ENCODE data around the gene GMDS.

DNA sequence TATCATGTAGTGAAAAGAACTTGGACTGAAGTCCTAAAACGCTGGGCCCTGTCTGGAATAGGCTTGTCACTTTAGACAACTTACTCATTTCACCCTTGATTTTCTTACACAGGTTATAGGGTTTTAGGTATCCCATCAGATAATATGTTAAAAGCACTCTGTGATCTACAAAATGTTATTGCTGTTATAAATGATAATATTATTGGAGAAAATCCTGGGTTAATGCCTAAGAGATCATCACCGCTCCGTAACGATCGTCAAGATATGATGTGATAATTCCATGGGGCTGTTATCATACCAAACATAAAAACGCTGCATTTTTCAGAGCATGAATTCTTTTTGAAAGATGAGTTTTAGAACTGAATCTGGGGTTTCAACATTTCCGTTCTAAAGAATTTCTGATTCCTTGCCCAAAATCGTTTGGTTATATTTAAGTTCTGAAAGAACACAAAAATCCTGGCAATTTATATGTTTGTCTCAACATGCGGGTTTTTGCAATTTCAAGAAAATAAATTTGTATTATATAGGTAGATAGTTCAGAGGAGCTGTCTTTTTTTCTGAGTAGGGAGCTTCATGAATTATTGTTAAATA is 480.9 kb downstream of the GMDS start:
- no peak for TF ChIP-seq JUND (IDR thresholded peaks at IDR 0.05)
- TF ChIP-seq YY1 (IDR thresholded peaks at IDR 0.05; ENCODE audit: low read depth) = no peak
- TF ChIP-seq, protein P1, sequence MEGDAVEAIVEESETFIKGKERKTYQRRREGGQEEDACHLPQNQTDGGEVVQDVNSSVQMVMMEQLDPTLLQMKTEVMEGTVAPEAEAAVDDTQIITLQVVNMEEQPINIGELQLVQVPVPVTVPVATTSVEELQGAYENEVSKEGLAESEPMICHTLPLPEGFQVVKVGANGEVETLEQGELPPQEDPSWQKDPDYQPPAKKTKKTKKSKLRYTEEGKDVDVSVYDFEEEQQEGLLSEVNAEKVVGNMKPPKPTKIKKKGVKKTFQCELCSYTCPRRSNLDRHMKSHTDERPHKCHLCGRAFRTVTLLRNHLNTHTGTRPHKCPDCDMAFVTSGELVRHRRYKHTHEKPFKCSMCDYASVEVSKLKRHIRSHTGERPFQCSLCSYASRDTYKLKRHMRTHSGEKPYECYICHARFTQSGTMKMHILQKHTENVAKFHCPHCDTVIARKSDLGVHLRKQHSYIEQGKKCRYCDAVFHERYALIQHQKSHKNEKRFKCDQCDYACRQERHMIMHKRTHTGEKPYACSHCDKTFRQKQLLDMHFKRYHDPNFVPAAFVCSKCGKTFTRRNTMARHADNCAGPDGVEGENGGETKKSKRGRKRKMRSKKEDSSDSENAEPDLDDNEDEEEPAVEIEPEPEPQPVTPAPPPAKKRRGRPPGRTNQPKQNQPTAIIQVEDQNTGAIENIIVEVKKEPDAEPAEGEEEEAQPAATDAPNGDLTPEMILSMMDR (IDR thresholded peaks at IDR 0.05) = no peak
- TF ChIP-seq NFIC (IDR thresholded peaks at IDR 0.05; ENCODE audit: borderline replicate concordance) = no peak
- TF ChIP-seq, protein P2, sequence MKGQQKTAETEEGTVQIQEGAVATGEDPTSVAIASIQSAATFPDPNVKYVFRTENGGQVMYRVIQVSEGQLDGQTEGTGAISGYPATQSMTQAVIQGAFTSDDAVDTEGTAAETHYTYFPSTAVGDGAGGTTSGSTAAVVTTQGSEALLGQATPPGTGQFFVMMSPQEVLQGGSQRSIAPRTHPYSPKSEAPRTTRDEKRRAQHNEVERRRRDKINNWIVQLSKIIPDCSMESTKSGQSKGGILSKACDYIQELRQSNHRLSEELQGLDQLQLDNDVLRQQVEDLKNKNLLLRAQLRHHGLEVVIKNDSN (IDR thresholded peaks at IDR 0.05; ENCODE audit: borderline replicate concordance, low read depth) = no peak
- no peak for TF ChIP-seq CHD2 (IDR thresholded peaks at IDR 0.05; ENCODE audit: low read length, partially characterized antibody)
- TF ChIP-seq, protein P3, sequence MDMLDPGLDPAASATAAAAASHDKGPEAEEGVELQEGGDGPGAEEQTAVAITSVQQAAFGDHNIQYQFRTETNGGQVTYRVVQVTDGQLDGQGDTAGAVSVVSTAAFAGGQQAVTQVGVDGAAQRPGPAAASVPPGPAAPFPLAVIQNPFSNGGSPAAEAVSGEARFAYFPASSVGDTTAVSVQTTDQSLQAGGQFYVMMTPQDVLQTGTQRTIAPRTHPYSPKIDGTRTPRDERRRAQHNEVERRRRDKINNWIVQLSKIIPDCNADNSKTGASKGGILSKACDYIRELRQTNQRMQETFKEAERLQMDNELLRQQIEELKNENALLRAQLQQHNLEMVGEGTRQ (IDR thresholded peaks at IDR 0.05; ENCODE audit: borderline replicate concordance, low read depth, low read length) = no peak
- TF ChIP-seq TEAD4 (IDR thresholded peaks at IDR 0.05; ENCODE audit: borderline replicate concordance, insufficient read depth) = no peak
- no peak for TF ChIP-seq SMC3 (IDR thresholded peaks at IDR 0.05; ENCODE audit: low read depth, low read length)
- no peak for TF ChIP-seq POLR2AphosphoS5 (IDR thresholded peaks at IDR 0.05; ENCODE audit: low read depth, low read length)
- no peak for TF ChIP-seq FOSL2 (IDR thresholded peaks at IDR 0.05; ENCODE audit: borderline replicate concordance, low read depth)
- no peak for TF ChIP-seq RAD21 (IDR thresholded peaks at IDR 0.05; ENCODE audit: low read length)
- no peak for TF ChIP-seq RXRA (IDR thresholded peaks at IDR 0.05; ENCODE audit: borderline replicate concordance, low read depth)
- TF ChIP-seq TCF12 (IDR thresholded peaks at IDR 0.05) = no peak

Measured in SK-N-SH (cell line).